AG08396 (cell line): ENCODE results near the gene ITPK1.
"Not testable (repeated sequence)": the region's sequence is repeated elsewhere in the genome, so short reads cannot be mapped to it uniquely, and the experiment has no call there.

Experiments
- DNase-seq: peaks from one replicate; pipeline ENCODE4 v3.0.0; 2012; ENCODE audit warnings: low spot score, mixed read lengths

Gene ITPK1

GRCh38 chr14:93083917-93084316 is 31.8 kb downstream of the ITPK1 start:
- DNase-seq: no peak

GRCh38 chr14:93082576-93083001 is 33.1 kb downstream of the ITPK1 start:
- no peak for DNase-seq

GRCh38 chr14:93081876-93082570 is 33.7 kb downstream of the ITPK1 start:
- no peak for DNase-seq

- DNase-seq: no peak
Measured at GRCh38 chr14:93079865-93080403, 35.8 kb downstream of the ITPK1 start.

- DNase-seq: no peak
Measured at GRCh38 chr14:93079321-93079720, 36.4 kb downstream of the ITPK1 start.

GRCh38 chr14:93078870-93079269 is 36.9 kb downstream of the ITPK1 start:
- no peak for DNase-seq

- DNase-seq: no peak
Measured at GRCh38 chr14:93076755-93077154, 39.0 kb downstream of the ITPK1 start.

GRCh38 chr14:93075891-93076290 is 39.8 kb downstream of the ITPK1 start:
- DNase-seq: no peak

- no peak for DNase-seq
Measured at GRCh38 chr14:93073910-93074769, 41.6 kb downstream of the ITPK1 start.

GRCh38 chr14:93073358-93073707 is 42.4 kb downstream of the ITPK1 start:
- DNase-seq: no peak

- no peak for DNase-seq
Measured at GRCh38 chr14:93072659-93073357, 42.9 kb downstream of the ITPK1 start.

GRCh38 chr14:93068711-93069110 is 47.0 kb downstream of the ITPK1 start:
- no peak for DNase-seq

GRCh38 chr14:93067088-93067487 is 48.6 kb downstream of the ITPK1 start:
- no peak for DNase-seq

- no peak for DNase-seq
Measured at GRCh38 chr14:93065272-93065730, 50.4 kb downstream of the ITPK1 start.

GRCh38 chr14:93064411-93065271 is 51.1 kb downstream of the ITPK1 start:
- peak; percentile 31 for DNase-seq

- no peak for DNase-seq
Measured at GRCh38 chr14:93063393-93063792, 52.3 kb downstream of the ITPK1 start.

- DNase-seq: no peak
Measured at GRCh38 chr14:93062890-93063289, 52.8 kb downstream of the ITPK1 start.

- DNase-seq: not testable (repeated sequence)
Measured at GRCh38 chr14:93062013-93062412, 53.7 kb downstream of the ITPK1 start.

GRCh38 chr14:93061380-93062012 is 54.2 kb downstream of the ITPK1 start:
- no peak for DNase-seq

GRCh38 chr14:93060841-93061240 is 54.9 kb downstream of the ITPK1 start:
- DNase-seq: no peak
